Measurements from ENCODE around the gene AKR7A3. TPM values are rescaled to one million over a fixed set of nuclear protein-coding genes. Genes with fewer than 3 reads are reported as not detected.

Gene AKR7A3
- total and polyA plus RNA-seq, 9 of the 15 experiments (the other 6 are each of a cell fraction or from before 2014, with no cell fraction given): 0.04 to 1.5 (median 0.44) TPM; not detected in 1

DNA sequence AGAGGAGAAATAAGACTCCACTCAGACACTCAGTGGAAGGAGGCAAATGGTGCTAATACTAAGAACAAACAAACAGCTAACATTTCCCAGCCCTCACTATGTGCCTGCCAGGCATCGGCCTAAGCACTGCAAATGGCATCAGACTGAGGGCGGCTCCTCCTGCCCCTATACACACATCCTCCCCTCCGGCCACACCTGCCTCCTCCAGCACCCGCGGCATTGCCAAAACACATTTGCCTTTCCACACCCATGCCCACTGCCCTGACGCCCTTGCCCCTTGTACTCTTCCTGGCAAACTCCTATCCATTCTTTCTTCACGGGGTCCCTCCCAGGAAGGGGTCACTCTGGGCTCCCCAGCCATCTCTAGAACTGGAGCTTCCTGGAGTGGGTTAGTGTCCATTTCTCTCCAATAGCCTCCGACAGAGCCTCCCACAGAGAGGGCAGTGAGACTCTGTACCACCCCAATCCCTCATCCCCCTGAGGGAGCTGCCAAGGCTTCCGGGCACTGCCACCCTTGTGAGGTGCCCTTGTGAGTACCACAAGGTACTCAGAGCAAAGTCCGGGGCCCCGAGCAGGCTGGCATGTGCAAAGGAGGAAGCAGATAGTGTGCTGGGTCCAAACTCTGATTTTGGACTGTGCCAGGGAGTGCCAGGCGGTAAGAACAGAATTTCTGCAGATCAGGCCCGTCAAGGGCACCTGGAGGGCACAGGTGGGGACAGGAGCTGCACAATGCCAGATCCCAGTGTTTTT is 959 bp downstream of the AKR7A3 start:
- H4K20me1 ChIP-seq (replicated peaks; ENCODE audit: control insufficient read depth, insufficient read depth, low read length): no peaks in the 10 kb centered on the region
- ATAC-seq: no peak
- no peaks in the 10 kb centered on the region for H3K36me3 ChIP-seq (ENCODE audit: control insufficient read depth, insufficient read depth, low read length)
- DNase-seq (ENCODE audit: extremely low read depth in 1 of 4, low spot score in 3 of 4): no peak
- H3K79me2 ChIP-seq (ENCODE audit: control insufficient read depth, insufficient read depth, low read length): no peaks in the 10 kb centered on the region
- H3K4me1 ChIP-seq (replicated peaks in 1 of 2; ENCODE audit: control insufficient read depth in 2 of 2, insufficient read depth in 2 of 2, low read length in 2 of 2): peaks cover 0 to 7% of the 10 kb centered on the region in 2 experiments; a peak in 1 of 5 replicates
- H3K9ac ChIP-seq (ENCODE audit: insufficient read depth in 1 of 2, low read depth in 2 of 2, low read length in 2 of 2): no peak overlapping the region
- no peak for FAIRE-seq
- BruUV-seq (replicated peaks): no TSS peak
- no peak overlapping the region for H3K4me2 ChIP-seq (ENCODE audit: insufficient read depth, low read length)
- ChIA-PET POLR2A (interaction anchor here (0.6 to 1.2 kb wide), 2 partner anchors 12 to 168 kb away, joined by 3 to 4 read pairs; no protein-coding TSS in a partner anchor), CTCF (ENCODE audit: low intra/inter-chr PET ratio) (no interaction called here)
- H3K27ac ChIP-seq (ENCODE audit: extremely low read depth, low read depth, low read length): no peak overlapping the region
- intact Hi-C loops (cut with micrococcal nuclease) (no loop called here), in situ Hi-C loops (cut with MboI) (no loop called here)
- H2AFZ ChIP-seq (ENCODE audit: low read depth, low read length): no peak overlapping the region
- 67% methylated on average over 12 of the region's 13 CpGs for WGBS (ENCODE audit: insufficient coverage, low coverage, missing lambda C conversion rate)
- H3K4me3 ChIP-seq: no peak overlapping the region
- H3K9me1 ChIP-seq (ENCODE audit: control insufficient read depth, insufficient read depth, low read length): no peaks in the 10 kb centered on the region
- H3K9me3 ChIP-seq (replicated peaks; ENCODE audit: control insufficient read depth, insufficient read depth, low read depth, low read length): no peaks in the 10 kb centered on the region
- no peaks in the 10 kb centered on the region for H3K27me3 ChIP-seq (ENCODE audit: control insufficient read depth in 2 of 2, insufficient read depth in 2 of 2, low read length in 2 of 2)
- no peak for TF ChIP-seq ZNF175 (CRISPR knock-in tag; IDR thresholded peaks at IDR 0.05; ENCODE audit: low read depth)
- no peak for TF ChIP-seq AFF1 (IDR thresholded peaks at IDR 0.05; ENCODE audit: low read depth in 1 of 2, partially characterized antibody in 2 of 2)
- no peak for TF ChIP-seq PTTG1 (tag; IDR thresholded peaks at IDR 0.05; ENCODE audit: low read depth)
- TF ChIP-seq HMGN3 (IDR thresholded peaks at IDR 0.05; ENCODE audit: borderline replicate concordance, extremely low read depth, insufficient read length, low read depth, low read length): no peak
- no peak for TF ChIP-seq ZNF395 (CRISPR knock-in tag; IDR thresholded peaks at IDR 0.05)
- no peak for TF ChIP-seq NFYB (IDR thresholded peaks at IDR 0.05; ENCODE audit: extremely low read depth, insufficient read length)
- TF ChIP-seq TAF9B (IDR thresholded peaks at IDR 0.05; ENCODE audit: partially characterized antibody): no peak
- no peak for TF ChIP-seq SIN3B (IDR thresholded peaks at IDR 0.05; ENCODE audit: low read depth)
- no peak for TF ChIP-seq ASH1L (IDR thresholded peaks at IDR 0.05; ENCODE audit: borderline replicate concordance, low read depth, partially characterized antibody)
- TF ChIP-seq THRB (CRISPR knock-in tag; conservative IDR thresholded peaks at IDR 0.05): no peak
- TF ChIP-seq ZNF277 (CRISPR knock-in tag; IDR thresholded peaks at IDR 0.05; ENCODE audit: borderline replicate concordance): no peak
- TF ChIP-seq FOS (IDR thresholded peaks at IDR 0.05; ENCODE audit: extremely low read depth, insufficient read length): no peak

Data from K562 (cell line).